DOHH2 (cell line): ENCODE results near the gene ANKRD13C.

Source experiments
- EZH2phosphoT487 ChIP-seq: fragments of 200-600 bp; sonication (generic); IDR thresholded peaks from 2 replicates; pipeline ENCODE4 v1.6.1; 2017; ENCODE audit warnings: borderline replicate concordance, mild to moderate bottlenecking, antibody characterized with exemption, low read length, moderate library complexity, mixed read lengths
- TF ChIP-seq, protein P1 (sequence below): fragments of 200-600 bp; sonication (generic); IDR thresholded peaks from one replicate; pipeline ENCODE4 v1.5.1; 2014; ENCODE audit warnings: antibody characterized with exemption, mild to moderate bottlenecking, low read depth, low read length; ENCODE audit not compliant: poor library complexity, severe bottlenecking

DNA sequence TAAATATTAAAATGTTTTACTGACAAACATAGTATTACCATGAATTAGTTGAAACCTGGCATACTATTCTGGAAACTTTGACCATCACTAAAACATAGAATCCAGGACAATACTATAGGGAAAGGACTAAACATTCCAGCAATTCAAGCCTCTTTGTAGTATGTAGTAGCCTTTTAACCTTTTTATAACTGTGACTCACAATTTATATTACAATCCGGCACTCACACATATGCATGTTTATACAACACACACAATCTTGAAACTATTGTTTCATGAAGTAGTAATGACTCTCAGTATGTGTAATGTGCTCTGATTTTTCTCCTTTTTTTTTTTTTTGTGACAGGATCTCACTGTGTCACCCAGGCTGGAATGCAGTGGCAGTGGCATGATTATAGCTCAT is 64.3 kb downstream of the ANKRD13C start:
- TF ChIP-seq, protein P1, sequence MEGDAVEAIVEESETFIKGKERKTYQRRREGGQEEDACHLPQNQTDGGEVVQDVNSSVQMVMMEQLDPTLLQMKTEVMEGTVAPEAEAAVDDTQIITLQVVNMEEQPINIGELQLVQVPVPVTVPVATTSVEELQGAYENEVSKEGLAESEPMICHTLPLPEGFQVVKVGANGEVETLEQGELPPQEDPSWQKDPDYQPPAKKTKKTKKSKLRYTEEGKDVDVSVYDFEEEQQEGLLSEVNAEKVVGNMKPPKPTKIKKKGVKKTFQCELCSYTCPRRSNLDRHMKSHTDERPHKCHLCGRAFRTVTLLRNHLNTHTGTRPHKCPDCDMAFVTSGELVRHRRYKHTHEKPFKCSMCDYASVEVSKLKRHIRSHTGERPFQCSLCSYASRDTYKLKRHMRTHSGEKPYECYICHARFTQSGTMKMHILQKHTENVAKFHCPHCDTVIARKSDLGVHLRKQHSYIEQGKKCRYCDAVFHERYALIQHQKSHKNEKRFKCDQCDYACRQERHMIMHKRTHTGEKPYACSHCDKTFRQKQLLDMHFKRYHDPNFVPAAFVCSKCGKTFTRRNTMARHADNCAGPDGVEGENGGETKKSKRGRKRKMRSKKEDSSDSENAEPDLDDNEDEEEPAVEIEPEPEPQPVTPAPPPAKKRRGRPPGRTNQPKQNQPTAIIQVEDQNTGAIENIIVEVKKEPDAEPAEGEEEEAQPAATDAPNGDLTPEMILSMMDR: no peak
- TF ChIP-seq EZH2phosphoT487: no peak
